Right lobe of liver (tissue), 4 donors: ENCODE measurements around the gene SLC38A4.

Source experiments
- POLR2A ChIP-seq: fragments of 450-650 bp; IDR thresholded peaks from one replicate; pipeline ENCODE4 v1.6.1; 2017; ENCODE audit warnings: antibody characterized with exemption, mild to moderate bottlenecking
- TF ChIP-seq, protein P1 (sequence below), 4 donors: fragments of 200-600 bp in 3 of 4; fragments of 450-650 bp in 1 of 4; IDR thresholded peaks; one replicate each; pipeline versions ENCODE4 v1.5.1 to v1.8.0; 2016 to 2022; ENCODE audit warnings: antibody characterized with exemption in 4 of 4, mild to moderate bottlenecking in 2 of 4
- donor health status: DM: no; HTN: no; CAD: no.
- donor health status: DM: no; HTN: no; CAD: no.
- donor health status: DM: no; HTN: yes; CAD: no.

DNA sequence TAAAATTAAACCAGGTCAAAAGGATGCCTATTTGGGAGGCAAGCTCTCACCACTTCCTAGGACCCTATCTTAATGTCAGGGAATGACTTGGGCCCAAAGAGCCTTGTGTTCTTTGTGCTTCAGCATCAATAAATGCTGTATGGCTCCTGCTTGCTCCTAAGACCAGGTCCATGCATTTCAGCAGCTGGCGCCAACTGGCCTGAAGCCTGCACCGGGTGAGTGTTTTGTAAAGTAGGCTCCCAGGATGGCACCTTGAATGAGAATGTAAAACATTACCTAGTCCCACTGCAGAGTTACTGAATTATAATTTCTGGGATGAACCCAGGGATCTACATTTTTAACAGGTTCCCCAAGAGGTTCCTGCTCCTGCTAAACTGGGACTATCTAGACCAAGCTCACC is 16.1 kb upstream of the SLC38A4 start:
- TF ChIP-seq, protein P1, sequence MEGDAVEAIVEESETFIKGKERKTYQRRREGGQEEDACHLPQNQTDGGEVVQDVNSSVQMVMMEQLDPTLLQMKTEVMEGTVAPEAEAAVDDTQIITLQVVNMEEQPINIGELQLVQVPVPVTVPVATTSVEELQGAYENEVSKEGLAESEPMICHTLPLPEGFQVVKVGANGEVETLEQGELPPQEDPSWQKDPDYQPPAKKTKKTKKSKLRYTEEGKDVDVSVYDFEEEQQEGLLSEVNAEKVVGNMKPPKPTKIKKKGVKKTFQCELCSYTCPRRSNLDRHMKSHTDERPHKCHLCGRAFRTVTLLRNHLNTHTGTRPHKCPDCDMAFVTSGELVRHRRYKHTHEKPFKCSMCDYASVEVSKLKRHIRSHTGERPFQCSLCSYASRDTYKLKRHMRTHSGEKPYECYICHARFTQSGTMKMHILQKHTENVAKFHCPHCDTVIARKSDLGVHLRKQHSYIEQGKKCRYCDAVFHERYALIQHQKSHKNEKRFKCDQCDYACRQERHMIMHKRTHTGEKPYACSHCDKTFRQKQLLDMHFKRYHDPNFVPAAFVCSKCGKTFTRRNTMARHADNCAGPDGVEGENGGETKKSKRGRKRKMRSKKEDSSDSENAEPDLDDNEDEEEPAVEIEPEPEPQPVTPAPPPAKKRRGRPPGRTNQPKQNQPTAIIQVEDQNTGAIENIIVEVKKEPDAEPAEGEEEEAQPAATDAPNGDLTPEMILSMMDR (IDR thresholded peaks at IDR 0.05) = no peak
- no peak for TF ChIP-seq POLR2A
